Erythroblast (primary cell): ENCODE data around the gene FAM219A.

Experiments
- GATA1 ChIP-seq: IDR thresholded peaks from 2 replicates; pipeline ENCODE4 v1.6.1; 2011; ENCODE audit warnings: low read depth, mild to moderate bottlenecking, control low read depth, low read length, moderate library complexity
- POLR2A ChIP-seq: IDR thresholded peaks from 2 replicates; pipeline ENCODE4 v1.6.1; 2011; ENCODE audit warnings: mild to moderate bottlenecking, low read length

- no peak for TF ChIP-seq POLR2A
- TF ChIP-seq GATA1, result no peak
Measured at GRCh38 chr9:34382879-34383278, 75.5 kb downstream of the FAM219A start.
